ENCODE data around the gene CC2D1A. TPM values are rescaled to one million over a fixed set of nuclear protein-coding genes. Genes with fewer than 3 reads are reported as not detected.

CC2D1A gene
- total RNA-seq, 2 experiments from 2014 or later: 27.4 to 28.6 TPM

DNA sequence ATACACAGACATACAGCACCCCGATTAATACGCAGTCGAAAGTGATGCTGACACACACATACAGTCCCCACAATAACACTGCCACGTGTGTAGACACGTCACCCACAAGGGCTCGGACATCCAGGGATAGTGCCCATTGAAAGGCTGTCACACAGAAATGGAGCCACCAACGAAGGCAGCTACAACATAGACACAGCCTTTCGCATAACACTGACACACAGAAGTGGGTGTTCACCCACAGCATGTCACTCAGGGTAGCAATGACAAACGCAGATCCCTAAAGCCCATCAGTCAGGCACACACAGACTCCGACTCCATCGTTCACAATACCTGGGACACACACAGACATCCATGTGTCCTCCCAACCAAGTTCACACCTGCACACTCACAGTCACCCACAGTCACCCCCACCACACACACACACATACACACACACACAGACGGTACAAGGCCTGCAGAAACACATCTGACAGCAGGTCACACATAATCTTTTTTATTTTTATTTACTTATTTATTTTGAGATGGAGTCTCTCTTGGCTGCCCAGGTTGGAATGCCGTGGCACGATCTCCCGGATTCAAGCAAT is 39.4 kb upstream of the CC2D1A start:
- CTCF ChIA-PET: interaction anchor here (0.7 to 2.7 kb wide), 3 partner anchors 14 to 82 kb away, joined by 5 to 7 read pairs (median 5); no protein-coding TSS in a partner anchor
- peak overlapping the region; percentile 62 for H3K4me3 Mint-ChIP-seq
- peaks cover 14% of the 10 kb centered on the region for H3K4me1 Mint-ChIP-seq (ENCODE audit: low read depth)
- H3K9me3 Mint-ChIP-seq: no peaks in the 10 kb centered on the region
- no peaks in the 10 kb centered on the region for H3K36me3 Mint-ChIP-seq (ENCODE audit: low read depth)
- H3K27ac Mint-ChIP-seq: no peak overlapping the region
- H3K27me3 Mint-ChIP-seq (ENCODE audit: low read depth): peaks cover 36% of the 10 kb centered on the region
- no peak for DNase-seq
- intact Hi-C loops (cut with micrococcal nuclease): no loop called here

DNA sequence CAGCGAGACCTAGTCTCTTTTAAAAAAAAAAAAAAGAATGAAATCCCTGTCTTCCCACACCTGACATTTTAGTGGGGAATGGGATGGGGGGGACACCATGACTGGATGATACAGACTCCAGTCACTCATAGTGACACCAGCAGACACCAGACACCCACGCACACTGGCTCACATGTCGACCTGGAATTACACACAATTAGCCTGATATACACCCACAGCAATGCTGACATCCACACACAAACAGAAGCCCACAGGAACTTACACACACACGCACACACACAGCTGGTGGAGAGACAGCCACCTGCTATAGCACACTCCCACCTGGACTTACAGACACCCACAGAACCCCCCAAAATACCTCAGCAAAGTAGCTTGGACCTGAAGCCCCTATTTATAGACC is 37.3 kb upstream of the CC2D1A start:
- no peak for DNase-seq
- no peaks in the 10 kb centered on the region for H3K9me3 Mint-ChIP-seq
- no peak overlapping the region for H3K27ac Mint-ChIP-seq
- intact Hi-C loops (cut with micrococcal nuclease): no loop called here
- peaks cover 13% of the 10 kb centered on the region for H3K4me1 Mint-ChIP-seq (ENCODE audit: low read depth)
- H3K27me3 Mint-ChIP-seq (ENCODE audit: low read depth): peaks cover 34% of the 10 kb centered on the region
- CTCF ChIA-PET: interaction anchor here (1.7 to 2.7 kb wide), 2 partner anchors 11 to 163 kb away, joined by 4 to 7 read pairs; partner anchors contain the start of gene IL27RA
- H3K4me3 Mint-ChIP-seq: no peak overlapping the region
- H3K36me3 Mint-ChIP-seq (ENCODE audit: low read depth): no peaks in the 10 kb centered on the region

DNA sequence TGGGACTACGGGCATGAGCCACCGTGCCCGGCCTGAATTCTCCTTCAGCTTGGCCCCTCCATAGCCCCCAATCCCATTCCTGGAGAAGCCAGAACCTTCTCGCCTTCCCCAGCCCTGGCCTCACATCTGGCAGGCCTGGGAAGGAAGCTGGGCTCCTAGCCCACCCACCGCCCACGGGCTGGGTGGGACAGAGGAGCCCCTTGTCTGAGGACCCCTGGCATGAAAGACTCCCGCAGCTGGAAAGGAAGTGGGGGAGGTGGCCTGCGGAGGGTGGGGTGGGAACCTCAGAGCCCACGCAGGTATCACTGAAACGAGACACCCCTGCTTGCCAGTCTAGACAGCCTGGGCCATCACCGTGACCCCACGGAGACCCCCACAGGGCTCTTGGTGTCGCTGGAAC is 36.7 kb upstream of the CC2D1A start:
- no peak overlapping the region for H3K27ac Mint-ChIP-seq
- peaks cover 30% of the 10 kb centered on the region for H3K27me3 Mint-ChIP-seq (ENCODE audit: low read depth)
- no peaks in the 10 kb centered on the region for H3K9me3 Mint-ChIP-seq
- peaks cover 12% of the 10 kb centered on the region for H3K4me1 Mint-ChIP-seq (ENCODE audit: low read depth)
- no peaks in the 10 kb centered on the region for H3K36me3 Mint-ChIP-seq (ENCODE audit: low read depth)
- no peak for DNase-seq
- CTCF ChIA-PET: interaction anchor here (0.5 to 2.7 kb wide), 5 partner anchors 9 to 207 kb away, joined by 4 to 7 read pairs (median 5); partner anchors contain the start of gene IL27RA
- intact Hi-C loops (cut with micrococcal nuclease): no loop called here
- H3K4me3 Mint-ChIP-seq: no peak overlapping the region

DNA sequence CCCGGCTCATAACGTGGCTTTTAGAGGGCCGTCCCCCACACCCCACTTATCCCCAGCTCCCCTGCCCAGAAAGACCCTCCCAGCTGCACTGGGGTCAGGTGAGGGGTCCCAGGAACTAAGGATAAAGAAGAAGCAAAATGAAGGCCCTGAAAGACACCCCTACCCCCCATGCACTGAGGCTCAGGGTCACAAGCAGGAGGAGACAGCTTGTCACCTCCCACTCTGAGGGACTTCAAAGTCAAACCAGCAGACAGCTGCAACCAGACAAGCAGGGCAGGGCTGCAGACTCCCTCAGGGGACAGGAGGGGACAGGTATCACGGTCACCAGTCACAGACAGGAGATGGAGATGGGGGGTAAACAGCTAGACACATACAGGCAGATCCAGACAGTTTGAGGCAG is 35.1 kb upstream of the CC2D1A start:
- intact Hi-C loops (cut with micrococcal nuclease): no loop called here
- H3K4me3 Mint-ChIP-seq: no peak overlapping the region
- CTCF ChIA-PET: interaction anchor here (1.0 to 1.5 kb wide), 3 partner anchors 68 to 205 kb away, joined by 3 to 7 read pairs (median 3); no protein-coding TSS in a partner anchor
- H3K4me1 Mint-ChIP-seq (ENCODE audit: low read depth): peaks cover 7% of the 10 kb centered on the region
- H3K9me3 Mint-ChIP-seq: no peaks in the 10 kb centered on the region
- no peak for DNase-seq
- no peak overlapping the region for H3K27ac Mint-ChIP-seq
- no peaks in the 10 kb centered on the region for H3K36me3 Mint-ChIP-seq (ENCODE audit: low read depth)
- peaks cover 25% of the 10 kb centered on the region for H3K27me3 Mint-ChIP-seq (ENCODE audit: low read depth)

DNA sequence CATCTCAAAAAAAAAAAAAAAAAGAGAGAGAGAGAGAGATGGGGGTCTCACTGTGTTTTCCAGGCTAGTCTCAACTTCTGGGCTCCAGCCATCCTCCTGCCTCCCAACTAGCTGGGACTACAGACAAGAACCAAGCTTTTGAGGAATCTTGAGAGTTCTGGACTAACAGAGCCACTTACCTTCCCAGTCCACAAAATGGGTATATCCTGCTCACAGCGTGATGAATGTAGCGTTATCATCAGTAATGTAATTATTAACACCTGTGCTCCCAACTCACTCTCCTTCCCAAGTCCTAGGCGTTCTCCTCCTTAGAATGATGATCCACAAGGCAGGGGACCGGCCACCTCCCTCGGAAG is 33.7 kb upstream of the CC2D1A start:
- CTCF ChIA-PET: interaction anchor here (0.8 to 1.5 kb wide), 4 partner anchors 70 to 176 kb away, joined by 3 read pairs; partner anchors contain the start of gene C19orf53
- intact Hi-C loops (cut with micrococcal nuclease): no loop called here
- peaks cover 2% of the 10 kb centered on the region for H3K4me1 Mint-ChIP-seq (ENCODE audit: low read depth)
- H3K36me3 Mint-ChIP-seq (ENCODE audit: low read depth): no peaks in the 10 kb centered on the region
- no peaks in the 10 kb centered on the region for H3K9me3 Mint-ChIP-seq
- no peak for DNase-seq
- H3K27me3 Mint-ChIP-seq (ENCODE audit: low read depth): peaks cover 14% of the 10 kb centered on the region
- peak overlapping the region; percentile 41 for H3K4me3 Mint-ChIP-seq
- no peak overlapping the region for H3K27ac Mint-ChIP-seq

DNA sequence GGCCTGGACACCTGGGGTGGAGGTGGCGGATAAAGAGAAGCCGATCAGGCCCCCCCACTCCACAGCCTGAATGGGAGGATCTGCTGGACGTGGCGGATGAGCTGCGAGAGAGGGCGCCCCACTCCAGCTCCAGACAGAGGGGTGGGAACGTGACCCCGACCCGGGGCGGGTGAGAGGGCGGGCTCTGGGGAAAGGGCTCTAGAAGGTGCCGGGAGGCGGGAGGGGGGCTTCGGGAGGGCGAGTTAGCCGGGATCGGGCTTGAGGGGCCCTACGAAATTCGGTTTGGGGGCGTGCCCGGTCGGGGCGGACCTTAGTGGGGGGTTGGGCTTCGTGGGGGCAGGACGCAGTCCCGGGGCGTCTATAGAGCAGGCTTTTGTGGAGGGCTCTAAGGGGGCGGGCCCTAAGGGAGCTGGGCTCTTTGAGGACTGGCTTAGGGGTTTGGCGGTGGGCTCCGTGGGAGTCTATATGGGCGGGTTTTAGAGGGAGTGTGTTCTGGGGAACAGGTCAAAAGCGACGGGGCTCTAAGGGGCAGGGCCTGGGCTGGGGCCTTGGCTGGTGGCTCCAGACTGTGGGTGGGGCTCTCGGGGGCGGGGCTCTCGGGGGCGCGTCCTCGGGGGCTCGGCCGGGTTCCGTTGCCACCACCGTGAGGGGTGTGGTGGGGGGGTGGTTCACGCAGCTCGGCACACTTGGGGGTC is 33.2 kb upstream of the CC2D1A start:
- intact Hi-C loops (cut with micrococcal nuclease): no loop called here
- H3K27me3 Mint-ChIP-seq (ENCODE audit: low read depth): peaks cover 10% of the 10 kb centered on the region
- H3K36me3 Mint-ChIP-seq (ENCODE audit: low read depth): no peaks in the 10 kb centered on the region
- H3K4me3 Mint-ChIP-seq: peak overlapping the region; percentile 41
- peak; percentile 38 for DNase-seq
- no peak overlapping the region for H3K27ac Mint-ChIP-seq
- CTCF ChIA-PET: interaction anchor here (0.8 to 1.0 kb wide), 3 partner anchors 89 to 175 kb away, joined by 3 read pairs; partner anchors contain the start of gene C19orf53
- H3K9me3 Mint-ChIP-seq: no peaks in the 10 kb centered on the region
- peaks cover 2% of the 10 kb centered on the region for H3K4me1 Mint-ChIP-seq (ENCODE audit: low read depth)

DNA sequence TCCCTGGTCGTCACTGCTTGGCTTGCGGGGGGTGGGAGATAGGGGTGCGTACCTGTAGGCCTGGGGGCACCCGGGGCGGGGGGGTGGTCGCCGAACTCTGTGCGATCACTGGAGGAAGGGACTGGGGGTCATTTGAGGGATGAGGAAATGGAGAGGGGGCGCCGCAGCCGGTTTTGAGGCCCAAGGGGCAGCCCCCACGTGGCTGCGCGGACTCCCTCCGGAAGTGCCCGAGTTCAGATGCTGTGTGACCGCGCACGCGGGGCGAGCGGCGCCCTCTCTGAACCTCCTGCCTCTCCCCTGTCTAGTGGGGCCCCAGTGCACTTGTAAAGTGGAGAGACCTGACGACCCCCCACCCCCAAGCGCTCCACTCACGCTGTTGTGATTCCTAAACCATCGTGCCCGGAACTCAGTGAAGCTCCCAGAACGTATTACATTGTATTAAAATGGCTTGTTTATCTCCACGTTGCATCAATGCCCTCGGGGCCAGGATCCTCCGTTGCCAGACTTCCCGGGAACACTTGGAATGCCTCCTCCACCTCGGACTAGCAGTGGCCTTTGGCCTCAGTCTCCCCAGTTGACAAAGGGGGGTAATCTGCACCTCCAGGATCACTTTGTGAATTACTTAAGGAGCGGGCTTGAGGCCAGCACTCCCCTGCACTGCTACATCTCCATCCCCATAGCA is 32.0 kb upstream of the CC2D1A start:
- intact Hi-C loops (cut with micrococcal nuclease): no loop called here
- no peaks in the 10 kb centered on the region for H3K36me3 Mint-ChIP-seq (ENCODE audit: low read depth)
- no peak overlapping the region for H3K27ac Mint-ChIP-seq
- no peaks in the 10 kb centered on the region for H3K9me3 Mint-ChIP-seq
- no peak for DNase-seq
- CTCF ChIA-PET: interaction anchor here (0.5 kb wide), 2 partner anchors 60 to 203 kb away, joined by 3 read pairs; no protein-coding TSS in a partner anchor
- H3K27me3 Mint-ChIP-seq (ENCODE audit: low read depth): peaks cover 10% of the 10 kb centered on the region
- H3K4me1 Mint-ChIP-seq (ENCODE audit: low read depth): peaks cover 2% of the 10 kb centered on the region
- no peak overlapping the region for H3K4me3 Mint-ChIP-seq

DNA sequence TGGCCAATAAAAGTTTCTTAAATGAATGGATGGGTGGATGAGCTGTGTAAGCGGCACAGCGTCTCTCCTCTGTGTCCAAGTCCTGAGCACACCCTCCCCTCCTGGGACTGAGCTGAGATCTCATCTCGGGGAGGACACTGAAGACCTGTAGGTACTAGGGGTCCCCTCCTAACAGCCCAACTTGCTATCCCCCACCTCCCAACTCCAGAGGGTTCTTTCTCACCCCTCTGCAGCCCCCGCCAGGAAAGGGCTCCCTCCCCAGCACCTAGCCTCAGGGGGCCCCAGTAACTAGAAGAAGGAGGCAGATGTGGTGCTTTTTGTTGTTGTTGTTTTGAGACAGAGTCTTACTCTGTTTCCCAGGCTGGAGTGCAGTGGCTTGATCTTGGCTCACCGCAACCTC is 30.2 kb upstream of the CC2D1A start:
- intact Hi-C loops (cut with micrococcal nuclease): no loop called here

DNA sequence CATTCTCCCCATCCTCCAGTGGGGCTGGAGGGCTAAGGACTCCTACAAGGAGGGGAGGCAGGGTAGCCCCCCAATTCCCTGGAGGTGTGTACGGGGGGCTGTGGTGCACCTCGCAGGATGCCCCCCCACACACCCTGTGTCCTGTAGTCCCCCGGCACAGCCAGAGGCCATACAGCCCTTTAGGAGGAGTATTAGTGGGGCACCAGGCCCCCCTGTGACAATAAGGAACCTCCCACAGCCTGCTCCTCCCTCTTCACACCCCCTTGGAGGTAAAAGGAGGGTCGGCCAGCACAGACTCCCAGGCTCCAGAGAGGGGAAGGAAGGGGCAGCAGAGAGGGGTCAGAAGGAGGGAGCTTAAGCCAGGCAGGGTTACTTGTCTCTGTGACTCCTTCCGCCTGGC is 29.2 kb upstream of the CC2D1A start, which contains the start of gene NANOS3:
Gene NANOS3 (plus strand): TSS at position 301 of the 400 bp plus-strand sequence. CDS start 115 bp downstream, outside the sequence.
- Mint-ChIP-seq H3K9me3 (no peaks in the 10 kb centered on the region), H3K27ac (no peak within 1 kb of the TSS), H3K27me3 (ENCODE audit: low read depth) (peaks cover 7% of the 10 kb centered on the region), H3K4me3 (no peak within 1 kb of the TSS), H3K4me1 (ENCODE audit: low read depth) (peaks cover 24% of the 10 kb centered on the region), H3K36me3 (ENCODE audit: low read depth) (no peaks in the 10 kb centered on the region)
- no peak for DNase-seq
- CTCF ChIA-PET: interaction anchor here (0.6 kb wide), 1 partner anchor 202 kb away, joined by 4 read pairs; no protein-coding TSS in a partner anchor
- intact Hi-C loops (cut with micrococcal nuclease): no loop called here

More for the DNA sequence above, 30.2 kb upstream of the CC2D1A start:
- H3K27me3 Mint-ChIP-seq (ENCODE audit: low read depth): peaks cover 10% of the 10 kb centered on the region
- H3K27ac Mint-ChIP-seq: no peak overlapping the region
- no peaks in the 10 kb centered on the region for H3K9me3 Mint-ChIP-seq
- no peak for DNase-seq
- no peak overlapping the region for H3K4me3 Mint-ChIP-seq
- no peaks in the 10 kb centered on the region for H3K36me3 Mint-ChIP-seq (ENCODE audit: low read depth)
- CTCF ChIA-PET: interaction anchor here (1.9 kb wide), 1 partner anchor 195 kb away, joined by 5 read pairs; no protein-coding TSS in a partner anchor
- peaks cover 14% of the 10 kb centered on the region for H3K4me1 Mint-ChIP-seq (ENCODE audit: low read depth)

DNA sequence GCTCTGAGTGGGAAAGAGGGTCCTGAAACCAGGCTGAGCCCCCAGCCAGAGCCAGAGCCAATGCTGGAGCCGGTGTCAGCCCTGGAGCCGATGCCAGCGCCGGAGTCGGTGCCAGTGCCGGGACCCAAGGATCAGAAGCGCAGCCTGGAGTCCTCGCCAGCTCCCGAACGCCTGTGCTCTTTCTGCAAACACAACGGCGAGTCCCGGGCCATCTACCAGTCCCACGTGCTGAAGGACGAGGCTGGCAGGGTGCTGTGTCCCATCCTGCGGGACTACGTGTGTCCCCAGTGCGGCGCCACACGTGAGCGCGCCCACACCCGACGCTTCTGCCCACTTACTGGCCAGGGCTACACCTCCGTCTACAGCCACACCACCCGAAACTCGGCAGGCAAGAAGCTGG is 28.7 kb upstream of the CC2D1A start:
- intact Hi-C loops (cut with micrococcal nuclease): no loop called here
- H3K27me3 Mint-ChIP-seq (ENCODE audit: low read depth): peaks cover 5% of the 10 kb centered on the region
- CTCF ChIA-PET: interaction anchor here (0.6 kb wide), 1 partner anchor 201 kb away, joined by 4 read pairs; no protein-coding TSS in a partner anchor
- no peak overlapping the region for H3K27ac Mint-ChIP-seq
- no peak for DNase-seq
- peaks cover 29% of the 10 kb centered on the region for H3K4me1 Mint-ChIP-seq (ENCODE audit: low read depth)
- no peak overlapping the region for H3K4me3 Mint-ChIP-seq
- H3K36me3 Mint-ChIP-seq (ENCODE audit: low read depth): no peaks in the 10 kb centered on the region
- H3K9me3 Mint-ChIP-seq: no peaks in the 10 kb centered on the region

DNA sequence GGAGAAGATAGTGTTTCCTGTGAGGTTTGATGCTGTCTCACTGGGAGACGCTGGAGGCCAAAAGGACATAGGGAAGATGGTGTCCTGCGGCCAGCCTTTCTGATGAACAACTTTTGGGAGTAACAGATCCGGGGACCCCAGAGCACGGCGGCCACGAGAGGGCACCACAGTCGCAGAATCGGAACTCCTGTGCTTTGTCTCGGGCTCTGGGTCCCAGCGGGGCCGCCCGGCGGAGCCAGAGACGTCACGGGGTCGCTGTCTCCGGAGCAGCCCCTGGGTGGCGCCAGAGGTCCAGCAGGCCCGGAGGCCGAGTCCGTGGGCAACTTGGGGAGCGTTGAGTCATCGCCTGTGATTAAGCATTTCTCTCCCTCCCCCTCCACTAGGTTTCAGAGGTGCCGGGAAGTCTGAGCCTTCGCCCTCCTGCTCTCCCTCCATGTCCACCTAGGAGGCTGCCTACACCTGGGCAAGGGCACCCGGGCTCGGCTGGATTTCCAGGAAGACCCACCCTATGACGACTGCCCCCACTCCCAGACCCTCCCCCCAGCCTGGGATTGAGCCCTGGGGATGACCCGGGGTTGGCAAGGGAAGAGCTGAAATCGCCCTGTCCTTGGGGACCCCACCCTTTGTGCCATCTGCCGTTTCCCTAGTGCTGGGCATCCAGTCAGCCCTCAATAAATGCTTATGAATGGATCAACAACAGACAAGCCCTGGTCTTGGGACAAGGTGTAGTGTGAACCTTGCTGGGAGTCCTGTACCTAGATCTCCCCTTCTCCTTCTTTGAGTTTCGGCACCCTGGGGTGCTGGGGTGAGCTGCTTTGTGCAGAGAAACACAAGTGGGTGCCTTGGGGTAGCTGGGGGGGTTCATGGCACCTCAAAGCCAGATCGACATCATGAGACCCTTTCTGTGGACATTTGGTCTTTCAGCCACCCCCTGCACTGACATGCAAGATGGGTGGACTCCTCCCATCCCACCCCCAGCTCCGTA is 25.6 kb upstream of the CC2D1A start:
- intact Hi-C loops (cut with micrococcal nuclease): loop anchor here (1.0 to 5.0 kb wide), 9 partner anchors 26 to 592 kb away; partner anchors contain the start of genes ASF1B, BRME1, CC2D1A and DCAF15
- DNase-seq: peak; percentile 99
- H3K4me1 Mint-ChIP-seq (ENCODE audit: low read depth): peaks cover 34% of the 10 kb centered on the region
- CTCF ChIA-PET: interaction anchor here (0.5 to 3.0 kb wide), 25 partner anchors 12 to 257 kb away, joined by 3 to 16 read pairs (median 5); partner anchors contain the start of genes BRME1, CC2D1A, MISP3 and PRKACA
- H3K4me3 Mint-ChIP-seq: peak overlapping the region; percentile 45
- H3K27me3 Mint-ChIP-seq (ENCODE audit: low read depth): no peaks in the 10 kb centered on the region
- H3K27ac Mint-ChIP-seq: peak overlapping the region; percentile 77
- H3K36me3 Mint-ChIP-seq (ENCODE audit: low read depth): no peaks in the 10 kb centered on the region
- no peaks in the 10 kb centered on the region for H3K9me3 Mint-ChIP-seq
